SK-N-DZ (cell line): ENCODE measurements around the gene AMT. TPM values are rescaled to one million over a fixed set of nuclear protein-coding genes. Genes with fewer than 3 reads are reported as not detected.

Experiments
- DNase-seq: peaks from one replicate; pipeline ENCODE4 v3.0.0-alpha.2; 2015; ENCODE audit warnings: low spot score
- polyA plus RNA-seq, 2 experiments: library from polyadenylated mRNA; depleted of rRNA; stranded (reverse); fragments of >200 nt; gene quantifications; 2 replicates each; pipeline ENCODE4 v1.2.3, GENCODE V29; 2014

The AMT gene, protein sequence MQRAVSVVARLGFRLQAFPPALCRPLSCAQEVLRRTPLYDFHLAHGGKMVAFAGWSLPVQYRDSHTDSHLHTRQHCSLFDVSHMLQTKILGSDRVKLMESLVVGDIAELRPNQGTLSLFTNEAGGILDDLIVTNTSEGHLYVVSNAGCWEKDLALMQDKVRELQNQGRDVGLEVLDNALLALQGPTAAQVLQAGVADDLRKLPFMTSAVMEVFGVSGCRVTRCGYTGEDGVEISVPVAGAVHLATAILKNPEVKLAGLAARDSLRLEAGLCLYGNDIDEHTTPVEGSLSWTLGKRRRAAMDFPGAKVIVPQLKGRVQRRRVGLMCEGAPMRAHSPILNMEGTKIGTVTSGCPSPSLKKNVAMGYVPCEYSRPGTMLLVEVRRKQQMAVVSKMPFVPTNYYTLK
- 25.3 and 29.1 TPM in 2 replicates for polyA plus RNA-seq (2014; cell fraction: cytosol; rRNA removed)
- polyA plus RNA-seq (2014; cell fraction: nucleus; rRNA removed): 46.0 and 58.1 TPM in 2 replicates

DNA sequence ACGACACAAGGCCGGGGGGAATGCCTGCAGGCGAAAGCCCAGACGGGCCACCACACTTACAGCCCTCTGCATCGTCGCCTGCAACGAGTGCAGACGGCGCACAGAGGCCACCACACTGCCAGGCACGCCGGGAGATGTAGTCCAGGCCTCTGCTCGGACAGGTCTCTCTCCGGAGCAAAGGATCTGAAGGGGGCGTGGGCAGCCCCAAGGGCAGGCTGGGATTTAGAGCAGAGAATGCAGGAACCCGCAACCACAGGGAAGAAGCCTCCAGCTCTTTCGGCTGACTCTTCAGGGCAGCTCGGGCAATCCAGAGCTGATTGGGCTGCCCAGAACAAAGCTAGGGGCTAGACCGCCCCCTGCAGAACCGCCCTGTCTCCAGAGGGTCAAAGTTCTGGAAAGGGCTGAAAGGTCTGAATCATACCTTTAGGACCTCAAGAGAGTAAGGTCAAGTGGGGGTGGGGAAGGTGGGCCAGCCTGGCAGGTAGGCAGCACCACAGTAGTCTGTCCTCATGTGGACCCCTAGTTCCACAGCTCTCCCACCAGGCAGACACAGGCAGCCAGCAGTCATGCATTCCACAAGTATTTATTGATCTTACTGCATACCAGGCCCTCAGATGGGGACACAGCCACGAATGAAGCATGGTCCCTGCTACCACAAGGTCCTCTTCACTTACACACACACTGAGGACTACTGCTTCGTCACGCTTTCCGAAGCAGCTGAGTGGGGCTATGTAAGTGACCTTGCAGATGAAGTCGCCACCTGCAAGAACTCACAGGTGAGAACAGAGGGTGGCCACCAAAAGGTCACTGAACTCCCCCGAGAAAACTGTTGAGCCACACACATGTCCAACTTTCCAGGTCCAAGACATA lies at the start of gene AMT:
TSS of gene AMT (minus strand) at position 95 of the 870 bp plus-strand sequence. CDS start at position 72, 23 bp downstream.
- peak; percentile 75 for DNase-seq

DNA sequence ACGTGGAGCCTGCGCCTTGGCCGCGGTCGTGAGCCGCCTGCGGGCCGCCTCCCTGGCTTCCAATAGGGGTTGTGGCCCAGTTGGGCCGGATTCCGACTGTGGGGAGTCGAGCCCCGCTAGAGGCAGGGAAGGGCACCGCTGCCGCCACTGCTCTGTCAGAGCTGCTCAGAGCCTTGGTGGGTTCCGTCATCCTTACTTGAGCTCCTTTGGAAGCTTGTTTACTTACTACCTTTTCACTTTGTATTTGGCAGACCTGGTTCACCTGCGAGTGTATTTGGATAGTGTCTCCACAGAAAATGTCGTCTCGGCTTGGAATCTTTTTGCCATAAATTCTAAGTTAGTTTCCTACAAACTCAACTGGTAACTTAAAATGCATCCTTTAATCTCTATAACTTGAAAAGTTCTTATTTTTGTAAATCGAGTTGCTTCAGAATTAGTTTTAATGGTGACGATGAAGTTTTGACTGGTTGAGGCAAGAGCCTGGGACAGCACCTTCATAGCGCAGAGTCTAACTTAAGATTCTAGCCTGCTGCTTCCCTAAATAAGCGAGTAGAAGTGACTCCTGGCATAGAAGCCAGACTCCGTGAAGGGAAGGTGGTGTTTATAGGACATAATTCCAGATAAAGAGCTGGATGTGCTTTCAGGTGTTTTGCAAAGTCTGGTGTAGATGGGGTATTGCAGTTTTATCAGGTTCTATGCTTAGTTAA lies 48.6 kb upstream of the AMT start:
- DNase-seq: no peak

DNA sequence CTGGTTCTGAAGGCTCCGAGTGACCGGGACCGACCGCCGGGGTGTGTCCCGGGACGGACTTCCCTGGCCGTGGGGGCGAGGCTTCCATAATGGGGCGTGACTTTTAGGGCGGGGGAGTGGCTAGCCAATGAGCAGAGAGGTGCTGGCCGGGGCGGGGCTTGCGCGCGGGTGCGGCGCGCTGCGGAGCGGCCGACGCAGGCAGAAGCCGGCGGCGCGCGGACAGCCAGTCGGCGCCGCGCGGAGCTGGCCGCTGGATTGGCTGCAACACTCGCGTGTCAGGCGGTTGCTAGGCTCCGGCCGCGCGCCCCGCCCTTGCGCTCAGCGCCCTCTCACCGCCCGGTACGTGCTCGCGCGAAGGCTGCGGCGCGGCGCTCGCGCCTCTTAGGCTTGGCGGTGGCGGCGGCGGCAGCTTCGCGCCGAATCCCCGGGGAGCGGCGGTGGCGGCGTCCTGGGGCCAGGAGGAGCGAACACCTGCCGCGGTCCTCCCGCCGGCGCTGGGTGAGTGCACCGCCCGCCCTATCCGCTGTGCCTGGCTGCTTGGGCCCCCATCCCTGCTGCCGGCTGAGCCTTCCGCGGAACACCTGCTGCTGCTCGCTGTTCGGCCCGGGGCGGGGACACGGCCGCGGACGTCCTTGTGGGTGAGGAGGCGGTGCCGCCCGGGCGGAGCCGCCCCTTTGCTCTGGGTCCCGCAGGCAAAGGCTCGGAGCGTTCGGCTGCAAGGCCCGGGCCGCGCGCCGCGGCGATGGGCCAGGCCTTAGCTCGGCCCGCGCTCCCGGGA lies 47.9 kb upstream of the AMT start, which contains the start of gene DAG1:
TSS of gene DAG1 (plus strand) at position 332 of the 778 bp plus-strand sequence. CDS start 40,268 bp downstream, outside the sequence.
- DNase-seq: peak; percentile 91

DNA sequence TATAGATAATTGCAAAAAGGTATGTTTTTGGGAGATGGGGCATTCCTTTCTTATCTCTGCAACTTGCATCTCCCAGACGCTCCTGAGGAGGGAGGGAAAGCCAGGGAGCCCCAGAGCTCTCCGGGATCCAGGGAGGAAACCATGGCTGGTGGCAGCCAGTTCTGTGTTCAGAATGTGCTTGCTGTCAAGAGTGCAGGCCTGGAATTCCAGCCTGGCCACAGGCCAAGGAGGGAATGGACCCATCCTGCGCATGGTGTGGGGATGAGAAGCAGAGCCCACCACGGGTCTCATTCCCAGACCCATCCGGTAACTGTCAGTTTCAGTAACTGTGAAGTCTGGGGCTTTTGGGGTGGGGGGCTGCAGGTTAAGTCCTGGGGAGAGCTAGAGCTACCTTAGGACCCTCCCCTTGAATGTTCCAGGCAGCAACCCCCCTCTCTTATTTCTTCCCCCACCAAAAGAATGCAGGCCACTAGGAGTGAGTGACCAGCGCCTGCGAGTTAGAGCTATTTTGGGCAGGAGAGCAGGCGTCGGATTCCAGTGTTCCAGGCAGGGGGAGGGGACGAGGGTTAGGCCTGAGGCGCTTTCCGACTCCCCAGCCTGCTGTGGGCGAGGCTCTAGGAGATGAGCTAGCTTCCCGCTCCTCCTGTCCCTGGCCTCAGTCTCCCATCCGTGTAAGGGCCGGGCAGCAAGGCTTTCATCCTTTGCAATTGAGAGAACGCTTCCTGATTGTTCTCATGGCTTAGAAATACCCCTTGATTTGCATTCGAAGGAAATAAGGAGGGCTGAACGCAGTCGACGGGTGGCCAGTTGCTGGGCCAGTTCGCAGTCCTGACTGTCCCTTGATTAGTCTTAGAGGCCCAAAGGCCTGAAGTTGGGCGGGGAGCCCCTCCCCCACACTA lies 47.0 kb upstream of the AMT start:
- peak; percentile 40 for DNase-seq

DNA sequence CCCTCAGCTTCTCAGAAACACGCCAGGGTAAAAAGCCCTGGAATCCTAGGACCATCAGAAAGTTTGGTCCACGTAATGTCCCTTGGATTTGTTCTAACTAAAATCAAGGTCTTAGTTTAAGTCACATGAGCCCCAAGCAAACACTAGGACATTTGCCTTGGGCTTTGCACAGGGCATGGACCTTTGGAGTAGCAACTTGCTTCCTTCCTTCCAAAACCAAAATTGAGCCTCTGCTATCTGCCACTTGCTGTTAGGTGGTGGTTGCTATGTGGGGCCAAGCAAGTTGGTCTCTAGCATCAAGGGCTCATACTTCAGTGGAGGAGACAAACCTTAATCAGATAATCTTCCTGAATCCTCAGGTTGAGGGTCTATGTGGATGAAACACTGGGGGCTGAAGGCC lies 43.8 kb upstream of the AMT start:
- no peak for DNase-seq

DNA sequence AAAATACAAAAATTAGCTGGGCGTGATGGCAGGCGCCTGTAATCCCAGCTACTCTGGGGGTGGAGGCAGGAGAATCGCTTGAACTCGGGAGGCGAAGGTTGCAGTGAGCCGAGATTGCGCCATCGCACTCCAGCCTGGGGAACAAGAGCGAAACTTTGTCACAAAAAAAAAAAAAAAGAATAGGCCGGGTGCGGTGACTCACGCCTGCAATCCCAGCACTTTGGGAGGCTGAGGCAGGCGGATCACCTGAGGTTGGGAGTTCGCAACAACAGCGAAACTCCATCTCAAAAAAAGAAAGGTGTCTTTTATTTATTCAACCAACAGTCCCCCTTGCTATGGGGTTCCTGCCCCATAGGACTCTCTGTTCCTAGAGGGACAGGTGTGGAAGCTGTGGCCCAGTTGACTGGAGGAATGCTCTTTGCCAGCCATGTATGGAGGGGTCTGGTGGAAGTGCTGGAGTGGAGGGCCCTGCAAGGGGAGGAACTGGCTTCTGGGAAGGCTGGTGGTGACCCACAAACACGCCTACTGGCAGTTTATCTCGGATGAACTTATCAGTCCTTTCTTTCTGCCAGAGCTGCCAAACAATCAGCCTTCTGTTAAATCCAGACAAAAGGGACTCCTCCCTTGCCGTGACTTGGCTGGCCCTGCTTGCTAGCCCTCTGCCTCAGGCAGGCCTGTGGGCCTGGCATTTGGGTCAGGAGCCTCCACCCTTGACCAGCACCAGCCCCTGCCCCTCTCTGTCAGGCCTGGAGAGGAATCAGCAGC lies 43.2 kb upstream of the AMT start:
- DNase-seq: no peak

DNA sequence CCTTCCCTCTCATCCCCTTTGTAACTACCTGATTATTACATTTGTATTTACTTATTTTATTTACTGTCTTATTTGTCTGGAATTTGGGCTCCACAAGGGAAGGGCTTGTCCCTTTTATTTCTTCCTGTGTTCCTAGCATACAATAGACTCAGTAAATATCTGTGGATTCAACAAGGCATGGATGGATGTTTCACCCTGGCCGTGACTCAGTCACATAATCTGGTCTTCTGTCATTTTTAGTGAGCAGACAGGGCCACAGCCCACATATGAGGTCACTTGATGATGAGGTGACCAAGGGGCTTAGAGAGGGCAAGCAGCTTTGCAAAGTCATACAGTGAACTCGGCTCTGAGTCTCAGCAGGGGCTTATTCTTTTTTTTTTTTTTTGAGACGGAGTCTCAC lies 39.9 kb upstream of the AMT start:
- no peak for DNase-seq

DNA sequence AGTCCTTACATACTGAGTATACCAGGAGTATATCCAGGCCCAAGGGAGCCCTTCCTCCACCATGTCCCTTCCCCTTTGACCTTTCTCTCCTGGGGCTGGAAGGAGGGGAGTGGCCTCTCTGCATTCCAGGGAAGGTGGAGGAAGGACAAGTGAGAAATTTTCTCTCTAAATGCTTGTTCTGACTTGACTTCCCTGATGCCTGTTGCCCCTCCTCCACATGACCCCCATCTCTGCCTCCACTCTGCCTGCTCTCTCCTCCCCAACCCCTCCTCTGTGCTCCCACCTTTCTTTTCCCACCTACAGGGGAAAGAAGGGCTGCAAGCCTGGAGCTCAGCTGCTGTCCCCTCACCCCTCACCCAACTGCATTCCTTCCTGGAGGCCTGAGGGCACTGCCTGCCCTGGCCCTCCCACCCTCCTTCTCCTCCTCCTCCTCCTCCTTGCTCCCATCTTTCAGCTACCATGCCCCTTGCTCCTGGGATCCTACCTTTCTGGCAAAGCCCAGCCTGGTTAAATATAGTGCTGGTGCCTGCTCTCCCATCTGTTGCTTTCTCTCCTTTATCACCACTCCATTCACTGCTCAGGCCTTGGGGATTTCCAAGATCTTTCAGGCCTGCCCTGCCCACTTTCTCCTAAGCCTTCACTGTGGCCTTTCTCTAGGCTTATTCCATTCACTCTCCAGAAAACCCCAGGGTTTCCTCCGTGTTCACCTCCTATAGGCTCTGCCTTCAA lies 39.3 kb upstream of the AMT start:
- DNase-seq: no peak

DNA sequence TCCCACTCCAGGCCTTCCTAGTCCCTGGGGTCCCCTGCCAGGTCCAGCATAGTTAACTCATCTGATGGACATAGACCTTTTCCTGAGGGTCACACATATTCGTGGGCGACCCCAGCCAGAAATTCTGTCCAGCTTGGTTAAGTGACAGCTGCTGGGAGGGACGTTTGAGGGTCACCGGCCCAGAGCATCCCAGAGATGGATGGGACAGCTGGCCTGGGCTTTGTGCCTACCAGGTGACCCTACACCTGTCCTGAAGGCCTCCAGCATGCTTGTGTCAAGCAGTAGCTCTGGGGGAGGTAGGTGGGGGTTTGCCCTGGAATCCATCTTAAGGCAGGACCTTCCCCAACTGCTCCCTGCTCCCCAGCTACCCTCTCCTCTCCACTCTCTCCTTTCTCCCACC lies 38.7 kb upstream of the AMT start:
- DNase-seq: no peak

DNA sequence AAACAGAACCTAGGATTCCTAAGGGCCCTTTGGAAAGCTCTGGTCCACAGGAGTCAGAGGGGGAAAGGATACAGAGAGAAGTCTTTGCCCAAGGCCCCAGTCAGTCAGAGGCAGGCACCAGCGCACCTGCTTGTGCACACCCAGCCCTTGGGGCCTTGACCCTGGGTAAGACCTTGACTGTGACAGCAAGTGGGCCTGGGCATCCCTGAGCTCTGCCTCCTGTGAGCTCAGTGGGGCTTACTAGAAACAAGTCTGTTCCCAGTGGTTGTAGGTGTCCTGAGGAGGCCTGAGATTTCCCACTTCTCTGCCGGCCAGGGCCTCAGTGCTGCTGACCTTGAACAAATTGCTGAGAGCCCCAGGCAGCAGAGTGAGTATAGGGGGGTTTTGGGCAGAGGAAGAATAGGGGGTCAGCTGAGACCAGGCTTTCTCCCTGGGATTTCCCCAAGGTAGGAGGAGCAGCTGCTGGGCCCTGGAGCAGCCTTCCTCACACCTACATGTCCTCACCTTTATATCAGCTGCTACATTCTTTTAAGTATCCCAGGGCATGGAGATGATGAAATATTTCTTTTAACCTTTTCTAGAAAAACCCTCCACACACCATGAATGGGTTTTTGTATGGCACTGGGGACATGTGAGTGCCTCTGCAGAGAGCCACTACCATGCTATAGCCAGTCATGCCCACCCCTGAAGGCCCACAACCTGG lies 38.1 kb upstream of the AMT start:
- no peak for DNase-seq

DNA sequence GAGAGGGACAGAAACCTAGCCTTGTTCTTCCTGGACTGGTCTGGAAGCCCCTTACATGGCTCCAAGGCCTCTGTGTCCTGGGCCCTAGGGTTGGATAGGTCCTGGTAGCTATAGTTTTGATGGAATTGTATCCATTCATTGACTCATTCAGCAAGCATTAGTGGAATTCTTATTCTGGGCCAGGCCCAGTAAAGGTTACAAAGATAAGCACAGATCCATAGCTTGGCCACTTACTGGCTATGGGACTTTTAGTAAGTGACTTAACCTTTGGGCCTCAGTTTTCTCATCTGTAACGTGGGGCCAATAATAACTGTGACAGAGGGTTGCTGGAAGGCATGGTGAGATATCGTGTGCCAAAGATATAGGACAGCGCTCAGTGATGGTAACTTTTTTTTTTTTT lies 34.2 kb upstream of the AMT start:
- no peak for DNase-seq

DNA sequence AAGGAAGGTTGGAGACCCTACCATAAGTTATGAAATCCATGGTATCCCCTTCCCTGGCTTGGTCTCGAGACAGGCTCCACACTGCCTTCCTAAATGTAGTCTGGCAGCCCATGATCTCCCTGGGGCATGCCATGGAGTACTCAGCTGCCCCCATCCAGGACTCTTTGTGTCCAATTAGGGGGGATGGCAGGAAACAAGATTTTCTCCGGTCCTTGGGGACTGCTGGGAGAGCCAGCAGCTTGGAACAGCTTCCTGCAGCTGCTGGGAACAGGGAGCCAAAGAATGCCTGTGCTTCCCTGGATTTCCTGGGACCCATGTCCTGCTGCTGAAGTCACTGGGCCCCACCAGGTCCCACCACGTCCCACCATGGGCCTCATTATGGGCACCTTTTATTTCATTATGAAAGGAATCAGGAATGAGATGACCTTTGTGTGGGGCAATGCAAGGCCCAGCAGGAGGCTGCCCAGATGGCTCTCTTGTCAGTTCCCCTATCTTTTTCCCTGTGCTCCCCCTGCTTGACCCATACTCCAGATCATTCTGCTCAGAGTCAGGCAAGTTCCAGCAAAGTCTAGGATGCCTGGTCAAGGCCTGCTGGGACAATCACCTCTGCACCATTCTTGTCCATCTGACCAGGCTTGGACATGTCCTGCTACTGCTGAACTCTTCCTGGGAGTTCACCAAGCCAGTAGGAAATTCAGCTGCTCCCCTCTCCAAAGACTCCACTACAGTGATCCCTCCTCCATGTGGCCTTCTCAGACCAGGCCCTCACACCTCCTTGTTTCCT lies 32.8 kb upstream of the AMT start:
- peak; percentile 51 for DNase-seq

DNA sequence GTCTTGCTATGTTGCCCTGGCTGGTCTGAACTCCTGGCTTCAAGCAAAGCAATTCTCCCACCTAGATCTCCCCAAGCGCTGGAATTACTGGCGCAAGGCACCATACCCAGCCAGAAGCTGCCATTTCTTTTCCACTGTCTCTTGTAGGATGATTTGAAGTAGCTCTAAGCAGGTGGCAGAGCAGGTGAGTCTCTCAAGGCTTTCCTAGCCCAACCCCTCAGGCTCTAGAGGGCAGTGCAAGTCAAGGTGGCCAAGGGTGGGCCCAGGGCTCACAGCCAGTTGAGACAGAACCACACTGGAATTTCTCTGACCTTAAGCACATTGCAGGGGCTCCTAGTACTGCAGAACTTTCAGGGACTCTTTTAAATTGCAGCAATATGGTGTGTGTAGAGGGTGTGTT lies 32.2 kb upstream of the AMT start:
- peak; percentile 40 for DNase-seq

DNA sequence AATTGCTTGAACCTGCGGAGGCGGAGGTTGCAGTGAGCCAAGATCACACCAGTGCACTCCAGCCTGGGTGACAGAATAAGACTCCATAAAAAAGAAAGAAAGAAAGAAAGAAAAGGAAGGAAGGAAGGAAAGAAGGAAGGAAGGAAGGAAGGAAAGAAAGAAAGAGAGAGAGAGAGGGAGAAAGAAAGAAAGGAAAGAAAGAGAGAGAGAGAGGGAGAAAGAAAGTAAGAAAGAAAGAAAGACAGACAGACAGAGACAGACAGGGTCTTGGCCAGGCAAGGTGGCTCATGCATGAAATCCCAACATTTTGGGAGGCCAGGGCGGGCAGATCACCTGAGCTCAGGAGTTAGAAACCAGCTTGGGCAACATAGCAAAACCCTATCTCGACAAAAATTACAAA lies 31.3 kb upstream of the AMT start:
- no peak for DNase-seq

DNA sequence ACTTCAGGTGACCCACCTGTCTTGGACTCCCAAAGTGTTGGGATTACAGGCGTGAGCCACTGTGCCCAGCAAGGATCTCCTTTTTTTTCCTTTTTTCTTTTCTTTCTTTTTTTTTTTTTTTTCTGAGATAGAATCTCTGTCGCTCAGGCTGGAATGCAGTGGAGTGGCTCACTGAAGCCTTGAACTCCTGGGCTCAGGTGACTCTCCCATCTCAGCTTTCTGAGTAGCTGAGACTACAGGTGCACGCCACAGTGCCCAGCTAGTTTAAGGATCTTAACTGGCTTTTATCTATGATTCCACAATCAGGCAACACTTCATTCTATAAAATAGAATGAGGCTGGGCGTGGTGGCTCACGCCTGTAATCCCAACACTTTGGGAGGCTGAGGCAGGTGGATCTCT lies 23.1 kb upstream of the AMT start:
- DNase-seq: no peak

DNA sequence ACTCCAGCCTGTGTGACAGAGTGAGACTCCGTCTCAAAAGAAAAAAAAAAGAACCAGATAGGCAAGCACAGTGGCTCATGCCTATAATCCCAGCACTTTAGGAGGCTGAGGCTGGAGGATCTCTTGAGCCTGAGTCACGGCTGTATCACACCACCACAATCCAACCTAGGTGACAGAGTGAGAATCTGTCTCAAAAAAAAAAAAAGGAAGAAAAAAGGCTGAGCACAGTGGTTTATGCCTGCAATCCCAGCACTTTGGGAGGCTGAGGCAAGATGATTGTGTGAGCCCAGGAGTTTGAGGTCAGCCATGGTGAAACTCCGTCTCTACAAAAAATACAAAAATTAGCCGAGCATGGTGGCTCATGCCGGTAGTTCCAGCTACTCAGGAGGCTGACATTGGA lies 12.5 kb upstream of the AMT start:
- no peak for DNase-seq

DNA sequence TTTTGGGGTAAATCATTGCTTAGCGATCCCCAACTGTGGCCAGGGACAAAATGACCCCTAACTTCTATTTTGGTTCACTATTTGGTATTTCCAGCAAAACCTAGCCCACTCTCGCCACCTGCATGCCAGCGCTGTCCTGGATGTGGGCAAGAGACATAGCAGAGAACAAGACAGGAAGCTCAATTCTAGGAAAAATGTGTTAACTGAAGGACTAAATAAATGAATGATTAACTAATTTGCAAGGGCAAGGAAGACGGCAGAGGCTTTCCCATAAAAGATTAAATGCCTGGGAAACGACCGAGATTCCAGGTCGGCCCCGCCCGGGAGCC lies 6.4 kb upstream of the AMT start:
- no peak for DNase-seq
